Right renal cortex interstitium (tissue), 3 donors: ENCODE data around the gene ERC2. TPM values are rescaled to one million over a fixed set of nuclear protein-coding genes. Genes with fewer than 3 reads are reported as not detected.
A peak's percentile ranks its signal among the peaks of the same experiment; 100 is the strongest.
"Not testable (repeated sequence)": the region's sequence is repeated elsewhere in the genome, so short reads cannot be mapped to it uniquely, and the experiment has no call there.

Experiments used
- DNase-seq, 3 donors: peaks; one replicate each; pipeline ENCODE4 v3.0.0-alpha.2; 2013; ENCODE audit warnings: low read depth in 3 of 3, low spot score in 2 of 3
- polyA plus RNA-seq, 3 donors: library from polyadenylated mRNA; unstranded; fragments of 120-200 nt; gene quantifications; one replicate each; pipeline ENCODE4 v1.2.1, GENCODE V29; 2013; ENCODE audit not compliant: insufficient read length in 3 of 3

The ERC2 gene
- polyA plus RNA-seq, 3 donors: 3.5 to 4.0 (median 3.7) TPM

- no peak for DNase-seq
Observed at GRCh38 chr3:55868347-55868746, 599.9 kb downstream of the ERC2 start.

GRCh38 chr3:55863028-55863427, 605.2 kb downstream of the ERC2 start:
- no peak for DNase-seq

GRCh38 chr3:55860049-55860721, 608.1 kb downstream of the ERC2 start:
- peak in 1 of 3 donors; percentile 50 for DNase-seq

- DNase-seq: no peak
Observed at GRCh38 chr3:55859305-55859704, 609.0 kb downstream of the ERC2 start.

- DNase-seq: no peak
Observed at GRCh38 chr3:55858727-55859126, 609.5 kb downstream of the ERC2 start.

GRCh38 chr3:55858302-55858701, 610.0 kb downstream of the ERC2 start:
- no peak for DNase-seq

- no peak for DNase-seq
Observed at GRCh38 chr3:55857633-55858032, 610.6 kb downstream of the ERC2 start.

GRCh38 chr3:55855311-55855710, 613.0 kb downstream of the ERC2 start:
- DNase-seq: no peak

- no peak for DNase-seq
Observed at GRCh38 chr3:55854494-55854893, 613.8 kb downstream of the ERC2 start.

GRCh38 chr3:55852326-55852725, 615.9 kb downstream of the ERC2 start:
- DNase-seq: no peak

GRCh38 chr3:55842204-55842603, 626.1 kb downstream of the ERC2 start:
- DNase-seq: no peak

GRCh38 chr3:55831876-55832275, 636.4 kb downstream of the ERC2 start:
- not testable (repeated sequence) for DNase-seq

- no peak for DNase-seq
Observed at GRCh38 chr3:55828712-55829111, 639.6 kb downstream of the ERC2 start.

GRCh38 chr3:55827786-55828185, 640.5 kb downstream of the ERC2 start:
- no peak for DNase-seq

- no peak for DNase-seq
Observed at GRCh38 chr3:55826731-55827496, 641.4 kb downstream of the ERC2 start.

- no peak for DNase-seq
Observed at GRCh38 chr3:55826097-55826496, 642.2 kb downstream of the ERC2 start.

GRCh38 chr3:55824406-55824805, 643.9 kb downstream of the ERC2 start:
- no peak for DNase-seq

- DNase-seq: no peak
Observed at GRCh38 chr3:55823829-55824228, 644.4 kb downstream of the ERC2 start.

GRCh38 chr3:55823001-55823400, 645.3 kb downstream of the ERC2 start:
- no peak for DNase-seq

- DNase-seq: no peak
Observed at GRCh38 chr3:55819005-55819404, 649.3 kb downstream of the ERC2 start.

- no peak for DNase-seq
Observed at GRCh38 chr3:55818485-55818884, 649.8 kb downstream of the ERC2 start.
